Astrocyte (in vitro differentiated cells and primary cell): Measurements from ENCODE around the gene LRRTM4.

ENCODE experiments used
- CTCF ChIP-seq: IDR thresholded peaks from 2 replicates; pipeline ENCODE4 v1.5.1; 2011; ENCODE audit warnings: low read depth, mild to moderate bottlenecking, inconsistent platforms, low read length, moderate library complexity; ENCODE audit not compliant: insufficient read depth
- EZH2 ChIP-seq: IDR thresholded peaks from 2 replicates; pipeline ENCODE4 v1.6.1; 2012; ENCODE audit warnings: mild to moderate bottlenecking, low read length, inconsistent platforms; ENCODE audit not compliant: insufficient read depth

GRCh38 chr2:77459840-77460239 lies 62.3 kb downstream of the LRRTM4 start:
- TF ChIP-seq EZH2 = no peak
- TF ChIP-seq CTCF = no peak
